Measurements from ENCODE around the gene THOP1.

THOP1 gene

GRCh38 chr19:2846180-2846894, 61.0 kb downstream of the THOP1 start:
- Histone ChIP-seq H3K27ac (replicated peaks) (no peak overlapping the region), H3K4me3 (replicated peaks; ENCODE audit: insufficient read depth, low read length) (no peak overlapping the region), H3K27me3 (ENCODE audit: insufficient read depth, poor library complexity, severe bottlenecking) (no peaks in the 10 kb centered on the region)
- TF ChIP-seq CTCF (IDR thresholded peaks at IDR 0.05; ENCODE audit: insufficient read depth, low read length) (no peak), SPI1 (IDR thresholded peaks at IDR 0.05; ENCODE audit: borderline replicate concordance, low read depth) (no peak), POLR2AphosphoS5 (IDR thresholded peaks at IDR 0.05; ENCODE audit: low read depth) (no peak), GABPA (IDR thresholded peaks at IDR 0.05; ENCODE audit: low read depth) (no peak), REST (IDR thresholded peaks at IDR 0.05; ENCODE audit: insufficient replicate concordance, low read depth) (no peak)
- DNase-seq (ENCODE audit: low read depth in 1 of 2, low spot score in 1 of 2): no peak

DNA sequence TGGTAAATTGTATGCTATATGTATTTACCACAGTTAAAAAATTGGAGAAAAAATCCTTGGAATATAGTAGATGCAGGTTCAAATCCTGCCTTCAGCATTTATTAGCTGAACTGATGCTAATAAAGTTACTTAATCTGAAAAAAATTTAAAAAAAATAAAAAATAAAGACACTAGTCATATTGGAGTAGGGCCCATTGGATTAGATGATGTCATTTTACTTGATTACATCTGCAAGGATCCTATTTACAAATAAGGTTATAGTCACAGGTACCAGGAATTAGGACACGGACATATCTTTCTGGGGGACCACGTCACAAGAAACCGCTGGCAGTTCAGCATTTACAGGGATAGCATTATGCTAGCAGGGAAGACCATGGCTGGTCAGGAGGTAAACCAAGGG, 62.2 kb downstream of the THOP1 start:
- no peak overlapping the region for H3K4me3 ChIP-seq (replicated peaks; ENCODE audit: insufficient read depth, low read length)

More for the DNA sequence above, 62.2 kb downstream of the THOP1 start:
- Histone ChIP-seq H3K27me3 (ENCODE audit: insufficient read depth, poor library complexity, severe bottlenecking) (no peaks in the 10 kb centered on the region), H3K27ac (replicated peaks) (no peak overlapping the region)
- TF ChIP-seq POLR2AphosphoS5 (IDR thresholded peaks at IDR 0.05; ENCODE audit: low read depth) (no peak), GABPA (IDR thresholded peaks at IDR 0.05; ENCODE audit: low read depth) (no peak), REST (IDR thresholded peaks at IDR 0.05; ENCODE audit: insufficient replicate concordance, low read depth) (no peak), SPI1 (IDR thresholded peaks at IDR 0.05; ENCODE audit: borderline replicate concordance, low read depth) (no peak), CTCF (IDR thresholded peaks at IDR 0.05; ENCODE audit: insufficient read depth, low read length) (no peak)
- no peak for DNase-seq (ENCODE audit: low read depth in 1 of 2, low spot score in 1 of 2)

All from HL-60 (cell line).